HL-60 (cell line): ENCODE data around the gene SYT9.

ENCODE experiments used
- DNase-seq, 2 experiments: peaks; one replicate each; pipeline ENCODE4 v3.0.0-alpha.2; 2010 to 2020; ENCODE audit warnings: low read depth in 1 of 2, low spot score in 1 of 2
- H3K27ac ChIP-seq: fragments of 250-450 bp; sonication (Bioruptor Pico); replicated peaks from 2 replicates; pipeline ENCODE4 v1.5.1; 2020; ENCODE audit warnings: mild to moderate bottlenecking, moderate library complexity
- H3K27me3 ChIP-seq: fragments of 250-450 bp; sonication (Bioruptor Pico); 2 replicates; pipeline ENCODE4 v1.5.1; 2021; ENCODE audit warnings: mild to moderate bottlenecking, moderate library complexity; ENCODE audit not compliant: insufficient read depth, poor library complexity, severe bottlenecking
- H3K4me3 ChIP-seq: replicated peaks from 2 replicates; pipeline ENCODE4 v1.5.1; 2011; ENCODE audit warnings: mild to moderate bottlenecking, control low read depth, low read length; ENCODE audit not compliant: insufficient read depth
- GABPA ChIP-seq: IDR thresholded peaks from 2 replicates; pipeline ENCODE4 v1.6.1; 2012; ENCODE audit warnings: low read depth
- POLR2AphosphoS5 ChIP-seq: IDR thresholded peaks from 2 replicates; pipeline ENCODE4 v1.6.1; 2012; ENCODE audit warnings: low read depth
- SPI1 ChIP-seq: IDR thresholded peaks from 2 replicates; pipeline ENCODE4 v1.6.1; 2012; ENCODE audit warnings: low read depth, mild to moderate bottlenecking, borderline replicate concordance
- TF ChIP-seq, protein P1 (sequence below): IDR thresholded peaks from one replicate; pipeline ENCODE4 v1.5.1; 2011; ENCODE audit warnings: low read length, control low read depth, inconsistent platforms; ENCODE audit not compliant: insufficient read depth
- TF ChIP-seq, protein P2 (sequence below): IDR thresholded peaks from 2 replicates; pipeline ENCODE4 v1.6.1; 2012; ENCODE audit warnings: low read depth; ENCODE audit not compliant: insufficient replicate concordance

The SYT9 gene

DNA sequence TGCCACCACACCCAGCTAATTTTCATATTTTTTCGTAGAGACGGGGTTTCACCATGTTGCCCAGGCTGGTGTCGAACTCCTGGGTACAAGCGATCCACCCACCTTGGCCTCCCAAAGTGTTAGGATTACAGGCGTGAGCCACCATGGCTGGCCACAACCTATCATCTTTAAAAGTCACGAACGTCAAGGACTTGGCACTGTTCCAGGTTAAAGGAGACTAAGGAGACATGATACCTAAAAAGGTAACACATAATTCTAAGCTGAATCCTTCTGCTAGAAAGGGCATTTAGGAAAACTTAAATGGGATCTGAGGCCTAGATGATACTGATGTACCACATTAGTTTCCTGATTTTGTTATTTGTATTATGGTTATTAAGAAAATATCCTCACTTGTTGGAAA lies 43.3 kb upstream of the SYT9 start:
- H3K27ac ChIP-seq: no peak overlapping the region
- TF ChIP-seq SPI1: no peak
- no peak for TF ChIP-seq POLR2AphosphoS5
- TF ChIP-seq, protein P1, sequence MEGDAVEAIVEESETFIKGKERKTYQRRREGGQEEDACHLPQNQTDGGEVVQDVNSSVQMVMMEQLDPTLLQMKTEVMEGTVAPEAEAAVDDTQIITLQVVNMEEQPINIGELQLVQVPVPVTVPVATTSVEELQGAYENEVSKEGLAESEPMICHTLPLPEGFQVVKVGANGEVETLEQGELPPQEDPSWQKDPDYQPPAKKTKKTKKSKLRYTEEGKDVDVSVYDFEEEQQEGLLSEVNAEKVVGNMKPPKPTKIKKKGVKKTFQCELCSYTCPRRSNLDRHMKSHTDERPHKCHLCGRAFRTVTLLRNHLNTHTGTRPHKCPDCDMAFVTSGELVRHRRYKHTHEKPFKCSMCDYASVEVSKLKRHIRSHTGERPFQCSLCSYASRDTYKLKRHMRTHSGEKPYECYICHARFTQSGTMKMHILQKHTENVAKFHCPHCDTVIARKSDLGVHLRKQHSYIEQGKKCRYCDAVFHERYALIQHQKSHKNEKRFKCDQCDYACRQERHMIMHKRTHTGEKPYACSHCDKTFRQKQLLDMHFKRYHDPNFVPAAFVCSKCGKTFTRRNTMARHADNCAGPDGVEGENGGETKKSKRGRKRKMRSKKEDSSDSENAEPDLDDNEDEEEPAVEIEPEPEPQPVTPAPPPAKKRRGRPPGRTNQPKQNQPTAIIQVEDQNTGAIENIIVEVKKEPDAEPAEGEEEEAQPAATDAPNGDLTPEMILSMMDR: no peak
- TF ChIP-seq, protein P2, sequence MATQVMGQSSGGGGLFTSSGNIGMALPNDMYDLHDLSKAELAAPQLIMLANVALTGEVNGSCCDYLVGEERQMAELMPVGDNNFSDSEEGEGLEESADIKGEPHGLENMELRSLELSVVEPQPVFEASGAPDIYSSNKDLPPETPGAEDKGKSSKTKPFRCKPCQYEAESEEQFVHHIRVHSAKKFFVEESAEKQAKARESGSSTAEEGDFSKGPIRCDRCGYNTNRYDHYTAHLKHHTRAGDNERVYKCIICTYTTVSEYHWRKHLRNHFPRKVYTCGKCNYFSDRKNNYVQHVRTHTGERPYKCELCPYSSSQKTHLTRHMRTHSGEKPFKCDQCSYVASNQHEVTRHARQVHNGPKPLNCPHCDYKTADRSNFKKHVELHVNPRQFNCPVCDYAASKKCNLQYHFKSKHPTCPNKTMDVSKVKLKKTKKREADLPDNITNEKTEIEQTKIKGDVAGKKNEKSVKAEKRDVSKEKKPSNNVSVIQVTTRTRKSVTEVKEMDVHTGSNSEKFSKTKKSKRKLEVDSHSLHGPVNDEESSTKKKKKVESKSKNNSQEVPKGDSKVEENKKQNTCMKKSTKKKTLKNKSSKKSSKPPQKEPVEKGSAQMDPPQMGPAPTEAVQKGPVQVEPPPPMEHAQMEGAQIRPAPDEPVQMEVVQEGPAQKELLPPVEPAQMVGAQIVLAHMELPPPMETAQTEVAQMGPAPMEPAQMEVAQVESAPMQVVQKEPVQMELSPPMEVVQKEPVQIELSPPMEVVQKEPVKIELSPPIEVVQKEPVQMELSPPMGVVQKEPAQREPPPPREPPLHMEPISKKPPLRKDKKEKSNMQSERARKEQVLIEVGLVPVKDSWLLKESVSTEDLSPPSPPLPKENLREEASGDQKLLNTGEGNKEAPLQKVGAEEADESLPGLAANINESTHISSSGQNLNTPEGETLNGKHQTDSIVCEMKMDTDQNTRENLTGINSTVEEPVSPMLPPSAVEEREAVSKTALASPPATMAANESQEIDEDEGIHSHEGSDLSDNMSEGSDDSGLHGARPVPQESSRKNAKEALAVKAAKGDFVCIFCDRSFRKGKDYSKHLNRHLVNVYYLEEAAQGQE: no peak
- no peak for TF ChIP-seq GABPA
- H3K27me3 ChIP-seq: no peaks in the 10 kb centered on the region
- no peak overlapping the region for H3K4me3 ChIP-seq
- DNase-seq: no peak

DNA sequence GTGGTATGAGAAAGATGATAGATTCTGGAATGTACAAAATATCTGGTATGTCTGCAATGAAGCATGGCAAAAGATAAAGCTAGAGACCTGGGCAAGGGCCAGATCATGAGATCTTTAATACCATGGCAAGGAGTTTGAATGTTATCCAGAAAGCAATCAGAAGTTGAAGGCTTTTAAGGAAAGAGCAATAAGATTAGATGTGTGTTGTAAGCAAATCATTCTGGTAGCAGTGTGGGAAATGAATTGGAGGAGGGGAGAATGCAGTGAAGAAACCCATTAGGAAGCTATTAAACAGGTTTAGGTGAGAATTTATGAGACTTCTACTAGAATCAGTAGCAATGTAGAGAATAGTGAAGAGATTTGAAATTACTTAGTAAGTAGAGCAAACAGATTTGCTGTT lies 32.2 kb upstream of the SYT9 start:
- TF ChIP-seq SPI1 (no peak), POLR2AphosphoS5 (no peak), GABPA (no peak)
- TF ChIP-seq, protein P2: no peak
- TF ChIP-seq, protein P1: no peak
- no peak overlapping the region for H3K4me3 ChIP-seq
- H3K27ac ChIP-seq: no peak overlapping the region
- no peak for DNase-seq
- H3K27me3 ChIP-seq: peaks cover 2% of the 10 kb centered on the region

GRCh38 chr11:7220636-7221035 lies 31.1 kb upstream of the SYT9 start:
- no peak for DNase-seq
- TF ChIP-seq POLR2AphosphoS5 (no peak), SPI1 (no peak), GABPA (no peak)
- TF ChIP-seq, protein P2: no peak
- TF ChIP-seq, protein P1: no peak
- Histone ChIP-seq H3K4me3 (no peak overlapping the region), H3K27me3 (peaks cover 2% of the 10 kb centered on the region), H3K27ac (no peak overlapping the region)
